B cell (primary cell): ENCODE data around the gene ACTN1. TPM values are rescaled to one million over a fixed set of nuclear protein-coding genes. Genes with fewer than 3 reads are reported as not detected.

Experiments used
- ATAC-seq: fragments of 200-7000 bp; cut with Tn5 transposase; one replicate; pipeline ENCODE4 v1.10.0; 2021; ENCODE audit warnings: low read depth, mild to moderate bottlenecking, moderate number of reproducible peaks, moderate library complexity
- CTCF ChIA-PET: fragments of 350-600 bp; sonication (Branson Sonifier 250); formaldehyde crosslinking; loops from one replicate; lab custom pipeline; 2021; ENCODE audit warnings: antibody characterized with exemption, inconsistent platforms; lab: Charles Lee
- POLR2A ChIA-PET: fragments of 350-600 bp; sonication (Branson Sonifier 250); formaldehyde crosslinking; loops from one replicate; lab custom pipeline; 2021; ENCODE audit warnings: antibody characterized with exemption; lab: Charles Lee
- DNase-seq: peaks from one replicate; pipeline ENCODE4 v3.0.0; 2013
- H2AFZ ChIP-seq: 2 replicates; pipeline ENCODE4 v1.6.1; 2012; ENCODE audit warnings: mild to moderate bottlenecking, low read depth, low read length; ENCODE audit not compliant: insufficient read depth, poor library complexity, severe bottlenecking
- H3K27ac ChIP-seq, 2 donors: 1 replicate in 1 of 2; 2 replicates in 1 of 2; pipeline ENCODE4 v1.5.1; 2012 to 2013; ENCODE audit warnings: low read length in 2 of 2, mild to moderate bottlenecking in 2 of 2, moderate library complexity in 1 of 2
- H3K27me3 ChIP-seq, 4 experiments: fragments of 200-600 bp in 1 of 4; sonication (generic) in 1 of 4; replicated peaks in 1 of 4; 1 replicate in 2 of 4; 2 replicates in 2 of 4; pipeline versions ENCODE4 v1.6.1 to v1.7.0; 2013 to 2016; ENCODE audit warnings: low read length in 3 of 4, mild to moderate bottlenecking in 2 of 4, mixed read lengths in 1 of 4, moderate library complexity in 1 of 4; ENCODE audit not compliant: insufficient read depth in 4 of 4, control insufficient read depth in 3 of 4; ENCODE audit errors: control extremely low read depth in 1 of 4
- H3K36me3 ChIP-seq, 2 experiments: replicated peaks in 1 of 2; 1 replicate in 1 of 2; 2 replicates in 1 of 2; pipeline versions ENCODE4 v1.6.1 to v1.7.1; 2013; ENCODE audit warnings: low read length in 1 of 2; ENCODE audit not compliant: insufficient read depth in 2 of 2, control insufficient read depth in 1 of 2; ENCODE audit errors: control extremely low read depth in 1 of 2, extremely low read depth in 1 of 2
- H3K4me1 ChIP-seq, 2 donors: fragments of 200-600 bp in 1 of 2; sonication (generic) in 1 of 2; 1 replicate in 1 of 2; 2 replicates in 1 of 2; pipeline versions ENCODE4 v1.5.1 to v1.6.1; 2013 to 2017; ENCODE audit warnings: low read length in 2 of 2; ENCODE audit not compliant: control insufficient read depth in 2 of 2, insufficient read depth in 2 of 2
- H3K4me2 ChIP-seq: replicated peaks from 2 replicates; pipeline ENCODE3; 2012; ENCODE audit warnings: mild to moderate bottlenecking, low read depth, low read length; ENCODE audit not compliant: poor library complexity, severe bottlenecking
- H3K4me3 ChIP-seq, 5 experiments: fragments of 200-600 bp in 1 of 5; sonication (generic) in 1 of 5; 1 replicate in 3 of 5; 2 replicates in 2 of 5; pipeline versions ENCODE4 v1.5.1 to v1.7.0; 2011 to 2016; ENCODE audit warnings: low read length in 4 of 5, mild to moderate bottlenecking in 4 of 5, low read depth in 2 of 5, control low read depth in 1 of 5, moderate library complexity in 1 of 5; ENCODE audit not compliant: insufficient read depth in 1 of 5; ENCODE audit errors: control extremely low read depth in 1 of 5, extremely low read depth in 1 of 5
- H3K79me2 ChIP-seq: fragments of 200-600 bp; sonication (generic); one replicate; pipeline ENCODE4 v1.6.0; 2016; ENCODE audit warnings: low read length; ENCODE audit not compliant: control insufficient read depth, insufficient read depth
- H3K9ac ChIP-seq: fragments of 200-600 bp; sonication (generic); 2 replicates; pipeline ENCODE4 v1.6.1; 2017; ENCODE audit warnings: mild to moderate bottlenecking, low read length, moderate library complexity
- H3K9me3 ChIP-seq, 3 donors: one replicate each; pipeline versions ENCODE4 v1.6.1 to v1.7.1; 2013; ENCODE audit warnings: low read length in 2 of 3; ENCODE audit not compliant: control insufficient read depth in 2 of 3, insufficient read depth in 1 of 3; ENCODE audit errors: control extremely low read depth in 1 of 3
- H4K20me1 ChIP-seq: 2 replicates; pipeline ENCODE4 v1.6.0; 2012; ENCODE audit warnings: mild to moderate bottlenecking, low read length; ENCODE audit not compliant: insufficient read depth, control insufficient read depth, poor library complexity, severe bottlenecking
- H3K27ac Mint-ChIP-seq: one replicate; pipeline ENCODE4 v1.8.0; 2021; ENCODE audit warnings: mixed read lengths
- H3K27me3 Mint-ChIP-seq: one replicate; pipeline ENCODE4 v1.8.0; 2021; ENCODE audit warnings: mixed read lengths
- H3K4me1 Mint-ChIP-seq: one replicate; pipeline ENCODE4 v1.8.0; 2021; ENCODE audit warnings: mixed read lengths
- H3K4me3 Mint-ChIP-seq: one replicate; pipeline ENCODE4 v1.8.0; 2021; ENCODE audit warnings: mixed read lengths
- H3K9me3 Mint-ChIP-seq: one replicate; pipeline ENCODE4 v1.8.0; 2022; ENCODE audit warnings: mixed read lengths; ENCODE audit not compliant: insufficient read depth
- CTCF ChIP-seq: fragments of 200-600 bp; IDR thresholded peaks from one replicate; pipeline ENCODE4 v1.8.0; 2022; ENCODE audit warnings: antibody characterized with exemption, mild to moderate bottlenecking
- EZH2 ChIP-seq: IDR thresholded peaks from 2 replicates; pipeline ENCODE4 v1.6.1; 2012; ENCODE audit warnings: borderline replicate concordance, low read depth, mild to moderate bottlenecking, moderate library complexity, low read length; ENCODE audit not compliant: insufficient read depth, poor library complexity, severe bottlenecking
- WGBS: methylation state at CpG from one replicate; pipeline ENCODE4 v1.1.5; 2013; ENCODE audit warnings: missing lambda C conversion rate; ENCODE audit not compliant: insufficient coverage; 5-methylcytosine and 5-hydroxymethylcytosine counted together
- intact Hi-C: fragments of 100-400 bp; cut with micrococcal nuclease; formaldehyde crosslinking; loops from one replicate; pipeline ENCODE4 v1.10.0; 2022
- polyA plus RNA-seq: library from polyadenylated mRNA; depleted of rRNA; stranded (reverse); fragments of >200 nt; gene quantifications from 2 replicates; pipeline ENCODE4 v1.2.3, GENCODE V29; 2012
- total RNA-seq, 2 donors: library from RNA; stranded (reverse); fragments of 120-200 nt in 1 of 2; gene quantifications; 1 replicate in 1 of 2; 2 replicates in 1 of 2; pipeline versions ENCODE4 v1.2.3 to v1.2.4, GENCODE V29; 2013 to 2022

Gene ACTN1
- total and polyA plus RNA-seq, 2 donors (not counting 1 experiment from before 2014, with no cell fraction given), result 0.74 to 0.89 TPM

GRCh38 chr14:69004731-69005431, 25.8 kb upstream of the ACTN1 start:
- no peak for TF ChIP-seq CTCF
- TF ChIP-seq EZH2, result no peak
- intact Hi-C loops, result no loop called here
- Histone ChIP-seq H4K20me1 (no peaks in the 10 kb centered on the region), H3K4me3 (no peak overlapping the region), H3K36me3 (no peaks in the 10 kb centered on the region), H3K9ac (no peak overlapping the region), H3K27ac (no peak overlapping the region), H2AFZ (no peak overlapping the region), H3K27me3 (no peaks in the 10 kb centered on the region), H3K9me3 (no peaks in the 10 kb centered on the region), H3K4me2 (no peak overlapping the region), H3K4me1 (no peaks in the 10 kb centered on the region), H3K79me2 (no peaks in the 10 kb centered on the region)
- H3K27me3 Mint-ChIP-seq, result peaks cover 22% of the 10 kb centered on the region
- ChIA-PET CTCF (no interaction called here), POLR2A (no interaction called here)
- WGBS, result 89% methylated on average over 2 of the region's 7 CpGs
- no peak overlapping the region for H3K4me3 Mint-ChIP-seq
- no peak for DNase-seq
- H3K27ac Mint-ChIP-seq, result no peak overlapping the region
- H3K4me1 Mint-ChIP-seq, result no peaks in the 10 kb centered on the region
- H3K9me3 Mint-ChIP-seq, result no peaks in the 10 kb centered on the region
- no peak for ATAC-seq

- H3K9me3 ChIP-seq, result no peaks in the 10 kb centered on the region
- H3K27me3 ChIP-seq, result no peaks in the 10 kb centered on the region
- ChIA-PET CTCF (interaction anchor here (0.5 kb wide), 1 partner anchor 408 kb away, joined by 3 read pairs; no protein-coding TSS in a partner anchor), POLR2A (no interaction called here)
- H3K36me3 ChIP-seq, result no peaks in the 10 kb centered on the region
- no peaks in the 10 kb centered on the region for H3K79me2 ChIP-seq
- no peak overlapping the region for H3K27ac ChIP-seq
- no peaks in the 10 kb centered on the region for H3K4me1 ChIP-seq
- 88% methylated on average over 10 of the region's 10 CpGs for WGBS
- H3K4me2 ChIP-seq, result no peak overlapping the region
- H3K9ac ChIP-seq, result no peak overlapping the region
- H3K27me3 Mint-ChIP-seq, result peaks cover 28% of the 10 kb centered on the region
- H3K4me1 Mint-ChIP-seq, result no peaks in the 10 kb centered on the region
- H3K4me3 Mint-ChIP-seq, result no peak overlapping the region
- no peak overlapping the region for H2AFZ ChIP-seq
- intact Hi-C loops, result no loop called here
- no peak overlapping the region for H3K27ac Mint-ChIP-seq
- ATAC-seq (no peak), DNase-seq (no peak)
- no peaks in the 10 kb centered on the region for H3K9me3 Mint-ChIP-seq
- no peaks in the 10 kb centered on the region for H4K20me1 ChIP-seq
- TF ChIP-seq EZH2, result no peak
- TF ChIP-seq CTCF, result no peak
- H3K4me3 ChIP-seq, result no peak overlapping the region
Observed at GRCh38 chr14:69003626-69004025, 24.5 kb upstream of the ACTN1 start.
